Subcutaneous abdominal adipose tissue (tissue), 5 donors: ENCODE measurements around the gene FCER1G.
"Not testable (repeated sequence)": the region's sequence is repeated elsewhere in the genome, so short reads cannot be mapped to it uniquely, and the experiment has no call there.

ENCODE experiments used
- H3K27ac ChIP-seq: one replicate; pipeline ENCODE4 v1.7.0; 2013; ENCODE audit warnings: low read depth, mild to moderate bottlenecking, inconsistent platforms, low read length, moderate library complexity
- H3K27me3 ChIP-seq, 5 donors: one replicate each; pipeline ENCODE4 v1.7.0; 2013; ENCODE audit warnings: low read length in 5 of 5, inconsistent platforms in 1 of 5; ENCODE audit not compliant: control insufficient read depth in 5 of 5, insufficient read depth in 4 of 5
- H3K36me3 ChIP-seq, 5 donors: one replicate each; pipeline ENCODE4 v1.7.0; 2013; ENCODE audit warnings: low read length in 5 of 5; ENCODE audit not compliant: control insufficient read depth in 5 of 5, insufficient read depth in 5 of 5
- H3K4me1 ChIP-seq, 5 donors: one replicate each; pipeline ENCODE4 v1.7.0; 2013; ENCODE audit warnings: low read length in 5 of 5, mild to moderate bottlenecking in 3 of 5, moderate library complexity in 1 of 5; ENCODE audit not compliant: control insufficient read depth in 5 of 5, insufficient read depth in 5 of 5
- H3K4me3 ChIP-seq, 5 donors: one replicate each; pipeline ENCODE4 v1.7.0; 2013; ENCODE audit warnings: low read length in 5 of 5, low read depth in 1 of 5
- H3K9ac ChIP-seq, 5 donors: one replicate each; pipeline ENCODE4 v1.7.0; 2013; ENCODE audit warnings: low read length in 5 of 5, mild to moderate bottlenecking in 4 of 5, moderate library complexity in 3 of 5
- H3K9me3 ChIP-seq, 5 donors: one replicate each; pipeline ENCODE4 v1.7.0; 2013; ENCODE audit warnings: low read length in 5 of 5; ENCODE audit not compliant: control insufficient read depth in 5 of 5
- donor health status: healthy.
- donor health status: healthy.
- donor health status: healthy.
- donor health status: healthy.
- donor health status: healthy.

FCER1G gene

DNA sequence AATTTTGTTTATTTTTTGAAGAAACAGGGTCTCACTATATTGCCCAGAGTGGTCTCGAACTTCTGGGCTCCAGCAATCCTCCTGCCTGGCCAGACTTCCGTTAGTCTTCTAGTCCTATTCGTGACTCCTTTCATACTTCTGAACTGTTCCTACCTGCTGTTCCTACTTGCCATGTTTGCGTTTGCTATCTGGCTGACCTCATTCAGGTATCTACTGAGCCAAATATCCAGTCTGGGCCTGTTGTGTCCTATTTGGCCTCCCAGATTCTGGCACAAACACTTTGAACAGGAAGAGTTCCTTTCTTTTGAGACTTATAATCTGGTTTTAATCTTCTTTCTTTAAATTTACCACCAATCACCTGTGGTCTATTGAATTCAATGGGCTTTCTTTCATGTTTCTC lies 29.8 kb downstream of the FCER1G start:
- Histone ChIP-seq H3K9ac (no peak overlapping the region), H3K9me3 (no peaks in the 10 kb centered on the region), H3K4me3 (no peak overlapping the region), H3K27me3 (peaks cover 0 to 6% (median 0%) of the 10 kb centered on the region in 5 donors), H3K27ac (no peak overlapping the region), H3K36me3 (no peaks in the 10 kb centered on the region), H3K4me1 (no peaks in the 10 kb centered on the region)

DNA sequence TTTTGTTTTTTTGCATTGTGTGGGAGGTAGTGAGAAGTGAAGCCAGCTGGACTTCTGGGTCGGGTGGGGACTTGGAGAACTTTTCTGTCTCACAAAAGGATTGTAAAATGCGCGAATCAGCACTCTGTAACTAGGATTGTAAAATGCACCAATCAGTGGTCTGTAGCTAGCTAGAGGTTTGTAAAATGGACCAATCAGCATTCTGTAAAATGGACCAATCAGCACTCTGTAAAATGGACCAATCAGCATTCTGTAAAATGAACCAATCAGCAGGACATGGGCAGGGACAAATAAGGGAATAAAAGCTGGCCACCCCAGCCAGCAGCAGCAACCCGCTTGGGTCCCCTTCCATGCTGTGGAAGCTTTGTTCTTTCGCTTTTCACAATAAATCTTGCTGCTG lies 35.0 kb downstream of the FCER1G start:
- H3K9ac ChIP-seq, H3K27me3 ChIP-seq, H3K9me3 ChIP-seq, H3K4me3 ChIP-seq, H3K27ac ChIP-seq, H3K36me3 ChIP-seq, H3K4me1 ChIP-seq: not testable (repeated sequence)

DNA sequence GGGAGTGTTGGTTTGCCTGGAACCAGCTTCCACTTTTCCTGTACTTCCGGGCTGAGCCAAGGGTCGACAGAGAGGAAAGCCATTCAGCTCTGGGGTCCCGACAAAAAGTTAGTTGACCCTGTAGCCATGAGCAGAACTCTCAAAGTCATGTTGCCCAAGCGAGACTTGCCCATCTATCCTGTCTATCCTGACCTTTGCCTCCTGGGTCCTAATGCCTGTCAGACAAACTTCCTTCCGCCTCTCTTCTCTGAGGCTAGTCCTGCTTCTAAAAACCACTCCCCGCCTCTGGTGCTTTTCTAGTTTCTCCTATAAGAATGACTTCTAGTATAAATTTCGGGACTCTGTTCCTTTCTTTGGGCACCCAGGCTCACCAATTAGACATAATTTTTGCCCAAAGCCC lies 35.7 kb downstream of the FCER1G start:
- no peak overlapping the region for H3K9ac ChIP-seq
- H3K27me3 ChIP-seq = no peaks in the 10 kb centered on the region
- peaks cover 0 to 9% (median 4%) of the 10 kb centered on the region in 5 donors for H3K4me1 ChIP-seq
- peaks cover 0 to 3% (median 0%) of the 10 kb centered on the region in 5 donors for H3K9me3 ChIP-seq
- no peak overlapping the region for H3K4me3 ChIP-seq
- H3K27ac ChIP-seq = no peak overlapping the region
- no peaks in the 10 kb centered on the region for H3K36me3 ChIP-seq

DNA sequence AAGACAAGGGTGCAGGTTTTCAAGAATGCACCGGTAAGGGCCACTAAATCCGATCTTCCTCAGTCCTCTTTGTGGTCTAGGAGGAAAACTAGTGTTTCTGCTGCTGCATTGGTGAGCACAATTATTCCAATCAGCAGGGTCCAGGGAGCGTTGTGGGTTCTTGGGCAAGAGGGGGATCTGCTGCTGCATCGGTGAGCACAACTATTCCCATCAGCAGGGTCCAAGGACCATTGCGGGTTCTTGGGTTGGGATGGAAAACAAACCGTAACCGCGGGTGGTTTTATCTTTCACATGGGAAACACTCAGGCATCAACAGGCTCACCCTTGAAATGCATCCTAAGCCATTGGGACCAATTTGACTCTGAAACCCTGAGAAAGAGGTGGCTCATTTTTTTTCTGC lies 36.5 kb downstream of the FCER1G start:
- Histone ChIP-seq H3K9me3 (peaks cover 0 to 5% (median under 1%) of the 10 kb centered on the region in 5 donors), H3K27me3 (no peaks in the 10 kb centered on the region), H3K4me1 (peaks cover 0 to 9% (median 4%) of the 10 kb centered on the region in 5 donors), H3K9ac (no peak overlapping the region), H3K27ac (no peak overlapping the region), H3K4me3 (no peak overlapping the region), H3K36me3 (no peaks in the 10 kb centered on the region)

DNA sequence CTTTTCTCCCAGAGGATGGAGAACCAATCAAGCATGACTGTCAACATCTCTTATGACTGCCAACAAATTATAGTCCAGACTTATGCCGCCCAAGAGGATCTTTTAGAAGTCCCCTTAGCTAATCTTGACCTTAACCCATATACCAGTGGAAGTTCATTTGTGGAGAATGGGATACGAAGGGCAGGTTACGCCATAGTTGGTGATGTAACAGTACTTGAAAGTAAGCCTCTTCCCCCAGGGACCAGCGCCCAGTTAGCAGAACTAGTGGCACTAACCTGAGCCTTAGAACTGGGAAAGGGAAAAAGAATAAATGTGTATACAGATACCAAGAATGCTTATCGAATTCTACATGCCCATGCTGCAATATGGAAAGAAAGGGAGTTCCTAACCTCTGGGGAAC lies 40.2 kb downstream of the FCER1G start:
- H3K9ac ChIP-seq, H3K27ac ChIP-seq, H3K36me3 ChIP-seq, H3K4me3 ChIP-seq: not testable (repeated sequence)
- Histone ChIP-seq H3K27me3 (peaks cover 13 to 21% (median 19%) of the 10 kb centered on the region in 5 donors), H3K9me3 (peaks cover 3 to 17% (median 13%) of the 10 kb centered on the region in 5 donors), H3K4me1 (peaks cover 0 to 26% (median 16%) of the 10 kb centered on the region in 5 donors)

DNA sequence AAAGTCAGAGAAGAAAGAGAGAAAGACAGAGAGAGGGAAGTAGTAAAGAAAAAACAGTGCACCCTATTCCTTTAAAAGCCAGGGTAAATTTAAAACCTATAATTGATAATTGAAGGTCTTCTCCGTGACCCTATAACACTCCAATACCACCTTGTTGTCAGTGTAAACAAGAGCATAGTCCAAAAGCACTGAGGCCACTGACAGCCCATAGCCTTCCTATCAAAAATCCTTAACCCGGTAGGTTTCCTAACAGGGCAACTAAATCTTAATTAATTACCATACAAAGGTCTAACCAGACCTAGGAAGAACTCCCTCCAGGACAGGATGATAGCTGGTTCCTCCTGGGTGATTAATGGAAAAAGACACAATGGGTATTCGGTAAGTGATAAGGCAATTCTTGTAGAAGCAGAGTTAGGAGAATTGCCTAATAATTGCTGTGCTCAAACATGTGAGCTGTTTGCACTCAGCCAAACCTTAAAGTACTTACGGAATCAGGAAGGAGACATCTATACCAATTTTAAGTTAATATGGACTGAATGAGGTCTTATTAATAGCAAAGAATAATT lies 40.9 kb downstream of the FCER1G start:
- Histone ChIP-seq H3K27me3 (peaks cover 13 to 28% (median 19%) of the 10 kb centered on the region in 5 donors), H3K4me1 (peaks cover 0 to 32% (median 20%) of the 10 kb centered on the region in 5 donors), H3K9me3 (peaks cover 3 to 14% (median 13%) of the 10 kb centered on the region in 5 donors)
- H3K4me3 ChIP-seq, H3K9ac ChIP-seq, H3K27ac ChIP-seq, H3K36me3 ChIP-seq: not testable (repeated sequence)

DNA sequence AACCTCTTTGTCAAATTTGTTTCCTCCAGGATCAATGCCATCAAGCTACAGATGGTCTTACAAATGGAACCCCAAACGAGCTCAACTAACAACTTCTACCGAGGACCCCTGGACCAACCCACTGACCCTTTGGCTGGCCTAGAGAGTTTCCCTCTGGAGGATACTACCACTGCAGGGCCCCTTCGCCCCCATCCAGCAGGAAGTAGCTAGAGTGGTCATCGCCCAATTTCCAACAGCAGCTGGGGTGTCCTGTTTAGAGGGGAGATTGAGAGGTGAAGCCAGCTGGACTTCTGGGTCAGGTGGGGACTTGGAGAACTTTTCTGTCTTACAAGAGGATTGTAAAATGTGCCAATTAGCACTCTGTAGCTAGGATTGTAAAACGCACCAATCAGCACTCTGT lies 42.0 kb downstream of the FCER1G start:
- H3K4me3 ChIP-seq, H3K36me3 ChIP-seq, H3K9ac ChIP-seq, H3K27ac ChIP-seq: not testable (repeated sequence)
- peaks cover 13 to 36% (median 19%) of the 10 kb centered on the region in 5 donors for H3K27me3 ChIP-seq
- peaks cover 0 to 37% (median 28%) of the 10 kb centered on the region in 5 donors for H3K4me1 ChIP-seq
- peaks cover 3 to 14% (median 13%) of the 10 kb centered on the region in 5 donors for H3K9me3 ChIP-seq

DNA sequence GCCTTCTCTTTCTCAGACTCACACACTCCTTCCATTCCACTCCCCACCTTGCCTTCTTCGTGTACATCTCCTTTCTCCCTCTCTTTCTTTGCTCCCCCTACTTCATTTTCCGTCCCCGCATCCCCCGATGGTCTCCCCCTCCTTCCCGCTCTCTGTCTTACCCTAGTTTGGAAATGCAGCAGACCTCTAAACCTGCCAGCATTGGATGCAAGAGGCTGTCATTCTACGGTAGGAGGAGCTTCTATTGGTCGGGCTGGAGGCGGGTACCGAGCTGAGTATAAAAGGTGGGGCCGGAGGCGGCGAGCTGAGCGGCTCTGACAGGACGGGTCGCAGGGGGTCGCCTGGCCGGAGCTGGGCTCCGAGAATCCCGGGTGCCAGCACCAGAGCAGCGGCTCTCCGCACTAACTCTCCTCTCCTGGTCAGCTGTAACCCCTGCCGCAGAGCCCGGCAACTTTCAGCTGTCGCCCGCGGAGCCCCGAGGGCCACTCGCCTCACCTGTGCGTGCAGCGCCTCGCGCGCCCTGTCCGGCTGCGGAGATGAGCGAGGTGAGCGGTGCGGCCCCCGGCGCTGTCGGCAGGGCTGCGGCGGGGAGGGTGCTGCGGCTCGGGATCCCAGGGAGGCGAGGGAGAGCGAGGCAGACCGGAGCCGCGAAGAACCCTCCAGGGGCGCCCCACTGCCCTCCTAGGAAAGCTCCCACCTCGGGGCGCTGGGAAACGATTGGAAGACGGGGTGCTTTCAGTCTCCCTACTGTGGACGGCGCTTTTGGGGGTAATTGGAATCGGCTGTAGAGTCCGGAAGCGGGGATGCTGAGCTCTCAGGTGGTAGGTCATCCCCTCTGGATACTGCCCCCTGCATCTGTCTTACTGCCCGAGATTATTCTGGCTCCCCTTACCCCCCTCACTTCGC lies 43.6 kb downstream of the FCER1G start, which contains the start of gene PCP4L1:
Gene PCP4L1, plus strand, starts transcription at position 307 of the 906 bp plus-strand sequence. Its CDS starts 230 bp downstream, at position 537.
- Histone ChIP-seq H3K36me3 (no peaks in the 10 kb centered on the region), H3K4me1 (peaks cover 0 to 37% (median 28%) of the 10 kb centered on the region in 5 donors), H3K9ac (no peak within 1 kb of the TSS), H3K27ac (no peak within 1 kb of the TSS), H3K4me3 (peak within 1 kb of the TSS; percentile 7 to 61 (median 36)), H3K9me3 (peaks cover 3 to 14% (median 13%) of the 10 kb centered on the region in 5 donors), H3K27me3 (peaks cover 13 to 36% (median 19%) of the 10 kb centered on the region in 5 donors)

DNA sequence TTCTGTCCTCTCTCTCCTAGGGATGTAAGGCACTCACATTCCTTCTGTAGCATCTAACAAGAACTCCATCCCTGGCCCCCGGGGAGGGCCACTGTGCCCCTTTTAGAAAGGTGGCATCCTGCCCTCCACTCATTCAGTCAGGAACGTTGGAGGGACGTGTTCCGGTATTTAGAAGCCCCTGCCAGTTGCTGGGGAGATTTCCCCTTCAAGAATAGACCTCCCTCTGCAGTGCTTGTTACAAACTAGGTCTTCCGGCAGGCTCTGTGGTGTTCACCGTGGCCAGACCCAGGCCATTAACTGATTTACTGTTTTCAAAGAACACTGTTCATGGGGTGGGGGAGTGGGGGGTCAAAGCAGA lies 44.2 kb downstream of the FCER1G start:
- Histone ChIP-seq H3K36me3 (no peaks in the 10 kb centered on the region), H3K4me1 (peaks cover 0 to 37% (median 28%) of the 10 kb centered on the region in 5 donors), H3K27ac (no peak overlapping the region), H3K9ac (no peak overlapping the region), H3K27me3 (peaks cover 13 to 36% (median 19%) of the 10 kb centered on the region in 5 donors), H3K9me3 (peaks cover 3 to 14% (median 13%) of the 10 kb centered on the region in 5 donors), H3K4me3 (no peak overlapping the region)

DNA sequence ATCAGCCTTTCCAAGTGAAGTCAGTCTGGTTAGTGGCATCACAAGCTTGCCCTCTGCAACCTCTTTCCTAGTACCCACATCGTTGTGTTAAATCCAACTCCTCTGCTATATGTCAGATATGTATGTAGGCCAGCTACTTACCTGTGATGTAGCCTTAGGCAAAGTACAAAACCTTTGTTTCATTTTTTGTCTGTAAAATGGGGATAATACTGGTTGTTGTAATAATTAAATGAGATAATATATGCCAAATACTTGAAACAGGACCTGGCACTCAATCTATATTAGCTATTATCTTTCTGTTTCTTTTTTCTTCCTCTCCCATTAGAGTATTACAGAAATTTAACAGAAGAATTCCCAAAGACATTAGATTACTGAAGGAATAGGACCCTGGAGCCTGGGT lies 44.7 kb downstream of the FCER1G start:
- Histone ChIP-seq H3K27ac (no peak overlapping the region), H3K4me3 (no peak overlapping the region), H3K9me3 (peaks cover 3 to 14% (median 13%) of the 10 kb centered on the region in 5 donors), H3K36me3 (no peaks in the 10 kb centered on the region), H3K27me3 (peaks cover 13 to 36% (median 20%) of the 10 kb centered on the region in 5 donors), H3K4me1 (peaks cover 0 to 37% (median 28%) of the 10 kb centered on the region in 5 donors), H3K9ac (no peak overlapping the region)
